ENCODE measurements around the gene MAP2K3. TPM values are rescaled to one million over a fixed set of nuclear protein-coding genes. Genes with fewer than 3 reads are reported as not detected.

MAP2K3 gene
- total and polyA plus RNA-seq, 2 of the 4 experiments (the other 2 are of a cell fraction): 23.5 to 82.2 TPM

GRCh38 chr17:21279198-21279535, 5.3 kb upstream of the MAP2K3 start:
- no peak overlapping the region for H2BK120ac ChIP-seq (ENCODE audit: low read depth, low read length)
- no peak for DNase-seq
- H2AFZ ChIP-seq (replicated peaks; ENCODE audit: low read length, poor library complexity): no peak overlapping the region
- peaks cover 30% of the 10 kb centered on the region for H3K4me1 ChIP-seq (ENCODE audit: control insufficient read depth, insufficient read depth, low read length)
- H2BK5ac ChIP-seq (ENCODE audit: low read depth, low read length, poor library complexity, severe bottlenecking): no peak overlapping the region
- H3K4me3 ChIP-seq (ENCODE audit: insufficient read depth, low read depth, low read length): no peak overlapping the region
- no peaks in the 10 kb centered on the region for H4K20me1 ChIP-seq (ENCODE audit: insufficient read depth, low read length)
- H3K56ac ChIP-seq (ENCODE audit: extremely low read depth, insufficient read depth, low read length): no peak overlapping the region
- no peak overlapping the region for H3K23ac ChIP-seq (ENCODE audit: low read depth, low read length)
- dilution Hi-C loops (cut with HindIII; ENCODE audit: low sequenced_read_pairs, unreplicated experiment) (no loop called here), in situ Hi-C loops (cut with MboI; ENCODE audit: low sequenced_read_pairs) (no loop called here), intact Hi-C loops (cut with micrococcal nuclease) (no loop called here)
- no peak overlapping the region for H4K8ac ChIP-seq (ENCODE audit: low read depth in 2 of 2, low read length in 2 of 2)
- ATAC-seq (ENCODE audit: low read depth): no peak
- WGBS, 2 experiments (ENCODE audit: extremely low coverage in 2 of 2, insufficient read length in 1 of 2): 83% methylated on average over 2 of the region's 6 CpGs; no CpG with 5 or more reads in 1 of the 2 experiments
- H3K9ac ChIP-seq (ENCODE audit: low read depth, low read length): no peak overlapping the region
- no peak overlapping the region for H3K18ac ChIP-seq (ENCODE audit: low read depth, low read length)
- H3K36me3 ChIP-seq (ENCODE audit: control insufficient read depth, insufficient read depth, low read length): no peaks in the 10 kb centered on the region
- H3K14ac ChIP-seq (replicated peaks; ENCODE audit: low read depth, low read length): no peak overlapping the region
- H4K91ac ChIP-seq (ENCODE audit: insufficient read depth, low read depth, low read length): no peak overlapping the region
- no peak overlapping the region; the same call in 1 of the 2 replicates for H2AK5ac ChIP-seq (ENCODE audit: low read depth, low read length)
- H3K4me2 ChIP-seq (ENCODE audit: low read depth, low read length): no peak overlapping the region
- H3K9me1 ChIP-seq (ENCODE audit: insufficient read depth, low read length): peaks cover 19% of the 10 kb centered on the region
- no peak overlapping the region for H4K5ac ChIP-seq (ENCODE audit: low read depth, low read length)
- CTCF ChIA-PET: interaction anchor here (1.1 to 1.2 kb wide), 3 partner anchors 25 to 160 kb away, joined by 3 to 4 read pairs (median 3); no protein-coding TSS in a partner anchor
- no peak overlapping the region for H2BK20ac ChIP-seq (ENCODE audit: low read depth, low read length)
- no peak overlapping the region for H2AK9ac ChIP-seq (replicated peaks; ENCODE audit: low read depth, low read length, poor library complexity)
- H3K27ac ChIP-seq (ENCODE audit: insufficient read depth, low read length): no peak overlapping the region
- POLR2A ChIA-PET (ENCODE audit: unreplicated experiment): no interaction called here
- no TSS peak for BruUV-seq (replicated peaks)
- H3K27me3 ChIP-seq (ENCODE audit: control insufficient read depth, insufficient read depth, low read length): no peaks in the 10 kb centered on the region
- H3K79me1 ChIP-seq (ENCODE audit: low read depth in 1 of 2, low read length in 2 of 2): peaks cover 6 to 35% of the 10 kb centered on the region in 2 experiments; a peak in 3 of 4 replicates
- TF ChIP-seq MAFK (IDR thresholded peaks at IDR 0.05; ENCODE audit: low read depth, low read length) (no peak), CHD1 (IDR thresholded peaks at IDR 0.05; ENCODE audit: low read depth, low read length) (no peak), CTCF (conservative IDR thresholded peaks at IDR 0.05; ENCODE audit: low read depth, low read length) (no peak), NFE2L2 (IDR thresholded peaks at IDR 0.05; ENCODE audit: low read depth, low read length) (no peak), RCOR1 (IDR thresholded peaks at IDR 0.05; ENCODE audit: insufficient replicate concordance, low read length) (no peak), SMC3 (IDR thresholded peaks at IDR 0.05; ENCODE audit: low read depth, low read length) (no peak), MAZ (IDR thresholded peaks at IDR 0.05; ENCODE audit: borderline replicate concordance, low read depth, low read length) (no peak), MXI1 (IDR thresholded peaks at IDR 0.05; ENCODE audit: borderline replicate concordance, low read depth, low read length) (no peak), POLR2A (IDR thresholded peaks at IDR 0.05; ENCODE audit: low read depth, low read length) (no peak)
- no peak overlapping the region for H2BK15ac ChIP-seq (ENCODE audit: low read depth, low read length)
- H3K9me3 ChIP-seq (ENCODE audit: control insufficient read depth, insufficient read depth, low read length): no peaks in the 10 kb centered on the region
- no peak overlapping the region for H3K4ac ChIP-seq (ENCODE audit: low read depth, low read length)
